Measurements from ENCODE around the gene WNT2B.
"Not testable (repeated sequence)": the region's sequence is repeated elsewhere in the genome, so short reads cannot be mapped to it uniquely, and the experiment has no call there.

Gene WNT2B

GRCh38 chr1:112508278-112509004 lies at the start of gene WNT2B:
Gene WNT2B, plus strand, starts transcription at chr1:112508965. Its CDS starts 298 bp downstream, at chr1:112509263.
- peak; percentile 40 for DNase-seq (ENCODE audit: low read depth)

DNA sequence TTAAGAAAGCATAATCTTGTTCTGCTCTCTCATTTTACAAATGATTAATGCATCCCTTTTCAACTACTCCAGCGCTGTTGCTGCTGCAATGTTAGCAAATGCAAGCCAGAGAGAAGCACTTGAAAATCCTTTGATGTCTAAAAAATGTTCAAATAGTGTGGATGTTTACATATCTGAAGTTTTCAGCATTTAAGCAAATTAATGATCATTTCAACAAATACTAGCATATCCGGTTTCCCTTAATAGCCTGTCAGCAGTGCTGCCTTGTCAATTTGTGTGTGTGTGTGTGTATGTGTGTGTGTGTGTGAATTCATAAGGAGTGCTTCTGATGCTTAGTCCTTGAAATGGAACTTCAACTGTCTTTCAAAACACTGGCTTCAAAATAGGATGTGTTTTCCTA lies 48.1 kb upstream of the WNT2B start:
- DNase-seq (ENCODE audit: low read depth): no peak

DNA sequence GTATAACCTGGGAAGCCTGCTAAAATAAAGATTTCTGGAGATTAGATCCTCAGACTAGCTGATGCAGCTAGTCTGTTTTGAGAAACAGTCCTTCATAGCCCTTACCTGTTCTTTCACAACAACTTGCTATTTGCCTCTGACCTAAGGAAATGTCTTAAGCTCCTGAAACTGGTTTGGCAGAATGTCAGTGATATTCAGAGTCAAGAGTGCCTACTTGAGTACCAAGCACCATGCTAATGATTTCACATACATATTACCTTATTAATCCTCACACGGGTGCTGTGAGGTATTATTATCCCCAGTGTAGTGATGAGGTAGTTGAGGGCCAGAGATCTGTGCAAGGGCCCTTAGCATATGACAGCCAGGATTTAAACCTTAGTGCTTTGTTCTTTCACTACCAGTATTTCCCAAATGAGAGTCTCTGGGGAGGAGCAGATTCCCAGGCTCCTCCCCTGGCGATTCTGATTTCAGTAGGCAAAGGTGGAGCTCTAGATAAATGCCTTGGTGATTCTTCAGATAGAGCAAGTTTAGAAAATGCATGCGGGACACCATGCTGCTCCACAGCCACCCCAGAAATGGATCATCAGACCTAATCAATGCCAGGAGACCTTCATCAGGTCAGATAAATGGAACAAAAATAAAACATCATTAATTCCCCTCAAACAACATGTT lies 47.4 kb upstream of the WNT2B start:
- DNase-seq (ENCODE audit: low read depth): no peak

DNA sequence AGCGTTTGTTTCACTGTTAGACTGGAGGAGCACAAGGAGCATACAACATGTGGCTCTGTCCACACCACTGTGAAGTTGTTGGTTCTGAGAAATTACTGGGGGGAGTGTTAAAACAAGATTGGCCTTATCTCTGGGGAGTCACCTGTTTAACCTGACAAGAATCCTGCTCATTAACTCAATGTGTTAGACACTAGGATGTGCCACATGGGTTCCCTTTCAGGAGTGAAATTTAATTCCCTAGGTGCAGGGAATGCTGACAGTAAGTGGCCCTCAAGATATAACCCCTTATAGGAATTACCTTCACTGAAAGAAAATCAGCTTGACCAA lies 45.8 kb upstream of the WNT2B start:
- no peak for DNase-seq (ENCODE audit: low read depth)

GRCh38 chr1:112464501-112464900 lies 44.3 kb upstream of the WNT2B start:
- DNase-seq (ENCODE audit: low read depth): no peak

- no peak for DNase-seq (ENCODE audit: low read depth)
Observed at GRCh38 chr1:112465122-112465521, 43.6 kb upstream of the WNT2B start.

DNA sequence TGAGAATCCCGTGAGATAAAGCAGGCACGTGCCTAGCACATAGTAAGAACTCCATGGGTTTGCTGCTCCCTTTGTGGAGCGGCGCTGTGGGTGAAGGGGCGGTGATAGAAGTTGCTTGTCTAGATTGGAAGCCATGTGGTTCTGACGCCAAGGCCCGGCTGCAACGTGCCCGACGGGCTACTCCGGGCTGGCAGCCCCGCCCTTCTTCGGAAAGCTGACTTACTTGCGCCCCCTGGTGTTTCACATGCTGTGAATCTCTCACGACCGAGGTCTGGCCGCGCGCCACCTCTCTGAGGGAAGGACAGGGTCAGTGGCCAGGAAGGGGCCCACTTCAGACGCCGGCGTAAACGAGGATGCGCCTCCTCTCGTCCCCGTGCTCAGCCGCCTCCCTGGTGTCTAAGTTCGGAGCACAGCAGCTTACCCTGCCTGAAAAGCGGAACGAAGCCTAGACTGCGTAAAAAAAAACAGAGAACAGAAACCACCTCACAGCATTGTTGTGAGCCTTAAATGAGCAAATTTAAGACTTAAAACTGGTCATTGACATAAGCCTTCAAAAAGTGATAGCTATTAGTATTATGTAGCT lies 42.6 kb upstream of the WNT2B start:
- DNase-seq (ENCODE audit: low read depth): peak; percentile 73

DNA sequence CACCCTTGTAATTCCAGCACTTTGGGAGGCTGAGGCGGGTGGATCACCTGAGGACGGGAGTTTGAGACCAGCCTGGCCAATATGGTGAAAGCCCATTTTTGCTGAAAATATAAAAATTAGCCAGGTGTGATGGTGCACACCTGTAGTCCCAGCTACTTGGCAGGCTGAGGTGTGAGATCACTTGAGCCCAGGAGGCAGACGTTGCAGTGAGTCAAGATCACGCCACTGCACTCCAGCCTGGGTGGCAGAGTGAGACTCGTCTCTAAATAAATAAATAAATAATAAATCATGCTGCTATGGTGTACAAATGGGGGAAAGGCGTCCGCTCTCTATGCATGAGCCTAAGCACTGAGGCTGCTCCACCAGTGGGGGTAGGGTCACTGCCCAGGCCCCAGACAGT lies 38.4 kb upstream of the WNT2B start:
- not testable (repeated sequence) for DNase-seq (ENCODE audit: low read depth)

DNA sequence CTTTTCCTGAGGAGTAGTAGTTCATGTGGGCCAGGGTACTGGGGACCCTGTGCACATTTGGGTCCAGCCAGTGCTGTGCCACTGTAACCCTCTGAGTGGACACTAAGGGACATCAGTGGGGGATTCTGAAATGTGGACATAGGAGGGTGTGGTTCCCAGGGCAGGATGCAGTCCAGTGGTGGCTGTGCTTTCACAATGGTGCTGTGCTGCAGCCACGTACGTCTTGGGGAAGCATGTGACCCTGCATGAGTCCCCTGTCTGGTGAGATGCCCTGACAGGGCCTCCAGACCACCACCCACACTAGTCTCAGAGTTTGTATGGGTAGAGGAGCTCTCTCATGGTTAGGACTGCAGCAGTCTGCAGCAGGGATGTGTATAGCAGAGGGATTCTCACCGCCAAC lies 37.8 kb upstream of the WNT2B start:
- no peak for DNase-seq (ENCODE audit: low read depth)

DNA sequence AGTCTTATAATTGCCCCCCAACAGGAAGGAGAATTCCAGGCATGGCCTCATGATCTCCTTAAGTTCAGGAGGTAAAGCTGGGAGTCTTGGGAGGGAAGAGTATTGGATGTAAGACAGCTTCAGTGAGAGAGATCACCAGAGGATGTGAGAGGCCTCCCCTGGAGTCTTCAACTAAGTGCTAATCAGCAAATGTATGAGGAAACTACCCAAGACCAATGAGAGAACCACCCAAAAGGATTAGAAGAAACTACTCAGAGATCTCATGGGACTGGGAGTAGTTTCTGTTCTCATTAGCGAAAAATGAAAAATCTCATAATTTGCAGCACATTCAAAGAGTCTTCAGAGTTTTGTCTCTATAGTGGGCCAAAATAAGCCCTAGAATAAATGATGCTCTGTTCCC lies 36.6 kb upstream of the WNT2B start:
- no peak for DNase-seq (ENCODE audit: low read depth)

DNA sequence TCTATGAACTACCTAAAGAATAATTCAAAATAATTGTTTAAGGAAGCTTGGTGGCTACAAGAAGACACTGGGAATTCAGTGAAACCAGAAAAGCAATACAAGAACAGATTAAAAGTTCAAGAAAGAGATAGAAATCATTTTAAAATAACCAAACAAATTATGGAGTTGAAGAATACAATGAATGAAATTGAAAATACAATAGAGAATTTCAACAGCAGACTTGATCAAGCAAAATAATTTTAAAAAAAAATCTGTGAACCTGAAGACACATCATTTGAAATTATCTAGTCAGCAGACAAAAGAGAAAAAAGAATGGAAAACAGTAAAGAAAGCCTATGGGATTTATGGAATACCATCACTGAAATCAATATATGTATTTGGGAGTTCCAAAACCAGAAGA lies 31.2 kb upstream of the WNT2B start:
- no peak for DNase-seq (ENCODE audit: low read depth)

DNA sequence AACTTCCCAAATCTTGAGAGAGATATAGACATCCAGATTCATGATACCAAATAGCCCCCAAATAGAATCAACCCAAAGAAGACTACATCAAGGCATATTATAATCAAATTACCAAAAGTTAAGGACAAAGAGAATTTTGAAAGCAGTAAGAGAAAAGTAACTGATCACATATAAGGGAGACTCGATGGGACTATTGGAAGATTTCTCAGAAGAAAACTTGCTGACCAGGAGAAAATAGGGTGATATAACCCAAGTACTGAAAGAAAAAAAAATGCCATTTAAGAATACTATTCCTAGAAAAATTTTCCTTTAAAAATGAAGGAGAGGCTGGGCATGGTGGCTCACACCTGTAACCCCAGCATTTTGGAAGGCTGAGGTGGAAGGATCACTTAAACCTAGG lies 30.5 kb upstream of the WNT2B start:
- DNase-seq (ENCODE audit: low read depth): no peak

DNA sequence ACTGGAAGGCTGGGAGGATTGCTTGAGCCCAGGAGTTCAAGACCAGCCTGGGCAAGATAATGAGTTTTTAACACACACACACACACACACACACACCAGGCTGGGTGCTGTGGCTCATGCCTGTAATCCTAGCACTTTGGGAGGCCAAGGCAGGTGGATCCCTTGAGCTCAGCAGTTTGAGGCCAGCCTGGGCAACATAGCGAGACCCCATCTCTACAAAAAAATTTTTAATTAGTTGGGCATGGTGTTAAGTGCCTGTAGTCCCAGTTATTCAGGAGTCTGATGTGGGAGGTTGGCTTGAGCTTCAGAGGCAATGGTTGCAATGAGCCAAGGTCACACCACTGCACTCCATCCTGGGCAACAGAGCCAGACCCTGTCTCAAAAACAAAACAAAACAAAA lies 22.7 kb upstream of the WNT2B start:
- not testable (repeated sequence) for DNase-seq (ENCODE audit: low read depth)

GRCh38 chr1:112487686-112488085 lies 21.1 kb upstream of the WNT2B start:
- not testable (repeated sequence) for DNase-seq (ENCODE audit: low read depth)

GRCh38 chr1:112488141-112488540 lies 20.6 kb upstream of the WNT2B start:
- no peak for DNase-seq (ENCODE audit: low read depth)

- DNase-seq (ENCODE audit: low read depth): no peak
Observed at GRCh38 chr1:112492076-112492475, 16.7 kb upstream of the WNT2B start.

GRCh38 chr1:112493351-112493750 lies 15.4 kb upstream of the WNT2B start:
- DNase-seq (ENCODE audit: low read depth): no peak

DNA sequence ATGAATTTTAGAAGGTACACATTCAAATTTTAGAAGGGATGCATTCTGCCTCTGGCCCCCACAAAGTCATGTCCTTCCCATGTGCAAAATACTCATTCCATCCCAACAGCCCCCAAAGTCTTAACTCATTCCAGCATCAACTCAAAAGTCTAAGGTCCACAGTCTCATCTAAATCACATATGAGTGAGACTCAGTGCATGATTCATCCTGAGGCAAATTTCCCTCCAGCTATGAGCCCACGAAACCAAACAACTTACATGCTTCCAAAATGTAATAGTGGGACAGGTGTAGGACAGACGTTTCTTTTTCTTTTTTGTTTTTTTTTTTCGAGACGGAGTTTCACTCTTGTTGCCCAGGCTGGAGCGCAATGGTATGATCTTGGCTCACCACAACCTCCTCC lies 12.5 kb upstream of the WNT2B start:
- DNase-seq (ENCODE audit: low read depth): no peak

- peak; percentile 24 for DNase-seq (ENCODE audit: low read depth)
Observed at GRCh38 chr1:112501810-112502641, 6.7 kb upstream of the WNT2B start.

GRCh38 chr1:112502826-112503225 lies 5.9 kb upstream of the WNT2B start:
- no peak for DNase-seq (ENCODE audit: low read depth)

DNA sequence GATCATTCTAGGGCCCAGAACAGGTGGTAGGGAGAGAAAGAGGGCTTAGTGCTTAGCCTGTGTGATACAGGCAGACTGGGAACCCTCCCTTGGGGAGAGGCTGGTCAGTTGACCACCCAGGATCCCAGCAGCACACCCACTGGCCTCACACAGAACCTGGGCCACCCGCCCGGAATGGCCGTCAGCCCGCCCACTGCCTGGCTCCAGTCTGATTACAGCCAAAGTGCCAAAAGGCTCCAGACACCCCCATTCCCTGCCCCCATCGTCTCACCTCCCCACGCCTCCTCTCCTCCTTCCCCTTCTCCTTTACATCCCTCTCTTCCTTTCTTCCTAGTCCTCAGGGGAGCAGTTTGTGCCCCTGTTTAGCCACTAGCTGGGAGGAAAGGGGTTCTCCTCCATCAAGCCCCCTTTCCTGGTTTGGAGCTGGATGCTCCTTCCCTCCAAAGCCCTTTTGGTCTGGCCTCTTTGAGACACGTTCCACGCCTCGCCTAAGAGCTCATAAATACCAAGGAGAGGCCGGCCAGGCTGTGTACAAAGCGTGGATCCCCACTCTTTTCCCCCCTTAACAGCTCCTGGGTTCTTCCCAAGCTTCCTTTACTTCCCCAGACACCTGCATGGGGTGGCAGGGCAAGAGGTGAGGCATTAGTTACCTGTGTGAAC lies 4.6 kb upstream of the WNT2B start:
- no peak for DNase-seq (ENCODE audit: low read depth)

Measured in activated T-helper 1 cell treated with Interleukin-2 at 50 U/mL for 16 hours (primary cell).